ENCODE measurements around the gene EIPR1.
"Not testable (repeated sequence)": the region's sequence is repeated elsewhere in the genome, so short reads cannot be mapped to it uniquely, and the experiment has no call there.

The EIPR1 gene

DNA sequence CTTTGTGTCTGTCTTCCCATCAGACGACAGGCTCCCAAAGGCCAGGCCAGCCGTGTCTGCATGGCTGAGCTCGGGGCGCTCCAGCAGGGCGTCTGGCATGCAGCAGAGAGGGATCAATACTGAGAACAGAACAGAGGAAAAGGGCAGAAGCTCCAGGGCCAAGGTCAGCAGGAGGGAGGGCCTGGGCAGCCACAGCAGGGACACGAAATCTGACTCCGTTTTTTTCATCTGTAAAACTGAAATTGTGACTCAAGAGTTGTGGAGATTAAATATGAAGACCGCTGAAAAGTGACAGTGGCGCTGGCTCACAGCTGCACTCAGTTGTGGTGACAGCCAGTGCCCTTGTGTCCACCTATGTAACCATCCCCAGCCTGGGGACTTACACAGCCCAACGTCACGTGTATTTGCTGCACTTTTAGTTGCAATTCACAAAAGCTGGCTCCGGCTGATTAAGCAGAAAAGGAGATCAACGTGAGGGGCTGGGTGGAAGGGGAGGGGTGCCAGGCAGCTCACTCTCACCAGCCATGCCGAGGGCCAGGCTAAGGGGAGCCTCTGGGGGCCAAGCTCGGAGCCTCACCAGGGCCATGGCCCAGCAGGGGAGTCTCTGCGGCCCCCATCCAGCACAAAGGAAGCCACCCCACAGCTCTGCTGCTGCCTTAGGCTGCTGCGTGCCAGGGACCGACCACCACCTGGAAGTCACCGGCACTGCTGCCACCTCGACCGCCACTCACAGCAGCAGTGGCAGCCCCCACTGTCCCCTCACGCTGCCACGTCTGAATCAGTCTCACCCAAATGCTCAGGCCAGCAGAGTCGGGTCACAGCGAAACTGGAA lies 74.7 kb downstream of the EIPR1 start:
- DNase-seq = no peak

- DNase-seq = no peak
Observed at GRCh38 chr2:3302421-3302750, 75.2 kb downstream of the EIPR1 start.

DNA sequence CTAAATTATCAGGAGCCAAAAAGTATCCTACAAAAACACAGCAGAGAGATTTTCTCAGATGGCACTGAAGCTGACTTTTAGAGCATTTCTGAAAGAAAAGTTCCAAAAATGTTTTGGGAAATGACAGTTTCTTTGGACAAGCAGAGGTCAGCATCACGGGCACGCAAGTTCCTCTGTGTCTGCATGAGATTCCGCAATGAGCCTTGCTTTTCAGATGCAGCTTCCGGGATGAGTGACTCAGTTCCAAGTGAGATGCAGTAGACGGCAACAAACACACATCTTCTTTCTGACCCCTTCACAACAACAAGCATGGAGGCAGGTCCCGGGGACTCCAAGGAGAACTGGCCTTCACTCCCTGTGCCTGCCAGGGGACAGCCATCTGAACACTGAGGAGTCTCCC lies 76.6 kb downstream of the EIPR1 start:
- DNase-seq = no peak

GRCh38 chr2:3300224-3300995 lies 77.2 kb downstream of the EIPR1 start:
- DNase-seq = no peak

DNA sequence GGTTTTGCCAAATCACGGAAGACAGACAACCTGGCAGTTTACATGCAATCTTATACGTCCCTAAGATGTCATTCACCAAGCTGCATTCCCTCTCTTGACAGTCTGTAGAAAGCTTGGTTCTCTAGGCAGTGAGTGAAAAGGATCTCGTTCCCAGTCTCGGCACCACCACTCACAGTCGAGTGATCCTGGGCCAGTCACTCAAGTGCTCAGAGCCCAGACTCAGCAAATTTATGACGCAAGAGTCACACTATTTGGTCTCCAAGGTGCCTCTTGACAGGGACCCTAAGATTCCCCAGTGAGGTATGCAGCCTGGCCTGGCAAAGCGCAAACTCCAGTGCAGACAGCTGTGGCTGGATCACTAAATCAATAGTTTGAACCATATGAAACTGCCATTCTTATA lies 77.9 kb downstream of the EIPR1 start:
- no peak for DNase-seq

DNA sequence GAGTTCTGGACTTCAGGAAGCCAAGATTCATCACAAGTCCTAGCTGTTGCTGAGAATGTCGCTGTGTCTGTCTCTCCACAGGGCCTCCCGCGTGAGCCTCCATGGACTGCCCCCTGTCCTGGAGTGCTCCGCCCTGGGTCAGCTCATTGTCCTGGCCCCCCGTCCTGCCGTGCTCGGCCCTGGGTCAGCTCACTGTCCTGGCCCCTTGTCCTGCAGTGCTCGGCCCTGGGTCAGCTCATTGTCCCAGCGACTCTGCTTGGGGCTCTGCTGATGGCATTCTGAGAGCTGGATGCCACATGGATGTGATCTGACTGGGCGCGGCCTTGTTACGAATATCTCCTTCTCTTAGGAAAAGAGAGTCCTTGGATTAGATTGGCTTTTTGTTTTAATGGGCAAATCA lies 78.5 kb downstream of the EIPR1 start:
- no peak for DNase-seq

DNA sequence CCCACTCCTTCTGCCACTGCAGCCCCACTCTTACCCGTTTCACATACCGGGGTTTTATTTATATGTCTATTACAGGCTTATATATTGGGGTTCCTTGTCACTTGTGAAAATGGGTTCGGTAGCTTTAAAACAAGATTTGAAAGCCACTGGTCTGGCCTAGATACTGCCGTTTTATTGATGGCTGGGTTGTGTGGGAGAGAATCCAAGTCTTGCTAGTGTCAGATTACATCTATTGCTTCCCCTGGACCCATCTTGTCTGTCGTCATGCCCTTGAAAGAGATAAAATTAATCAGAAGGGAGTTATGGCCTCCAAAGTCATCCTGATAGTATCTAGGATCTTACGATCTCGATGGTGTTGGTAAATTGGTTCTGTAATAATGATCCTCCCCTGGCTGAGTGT lies 79.4 kb downstream of the EIPR1 start:
- DNase-seq = no peak

DNA sequence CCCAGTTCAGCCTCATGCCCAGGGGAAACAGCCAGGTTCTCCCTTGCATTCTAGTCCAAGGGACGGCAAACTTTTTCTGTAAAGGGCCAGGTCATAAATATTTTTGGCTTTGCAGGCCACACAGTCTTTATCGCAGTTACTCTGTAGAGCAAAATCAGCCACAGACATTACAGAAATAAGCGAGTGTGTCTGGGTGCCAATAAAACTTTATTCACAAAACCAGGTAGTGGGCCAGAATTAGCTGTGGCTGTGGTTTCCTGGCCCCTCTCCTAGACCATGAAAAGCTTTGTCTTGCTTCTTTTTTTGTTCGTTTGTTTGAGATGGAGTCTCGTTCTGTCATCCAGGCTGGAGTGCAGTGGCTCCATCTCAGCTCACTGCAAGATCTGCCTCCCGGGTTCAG lies 80.1 kb downstream of the EIPR1 start:
- no peak for DNase-seq

DNA sequence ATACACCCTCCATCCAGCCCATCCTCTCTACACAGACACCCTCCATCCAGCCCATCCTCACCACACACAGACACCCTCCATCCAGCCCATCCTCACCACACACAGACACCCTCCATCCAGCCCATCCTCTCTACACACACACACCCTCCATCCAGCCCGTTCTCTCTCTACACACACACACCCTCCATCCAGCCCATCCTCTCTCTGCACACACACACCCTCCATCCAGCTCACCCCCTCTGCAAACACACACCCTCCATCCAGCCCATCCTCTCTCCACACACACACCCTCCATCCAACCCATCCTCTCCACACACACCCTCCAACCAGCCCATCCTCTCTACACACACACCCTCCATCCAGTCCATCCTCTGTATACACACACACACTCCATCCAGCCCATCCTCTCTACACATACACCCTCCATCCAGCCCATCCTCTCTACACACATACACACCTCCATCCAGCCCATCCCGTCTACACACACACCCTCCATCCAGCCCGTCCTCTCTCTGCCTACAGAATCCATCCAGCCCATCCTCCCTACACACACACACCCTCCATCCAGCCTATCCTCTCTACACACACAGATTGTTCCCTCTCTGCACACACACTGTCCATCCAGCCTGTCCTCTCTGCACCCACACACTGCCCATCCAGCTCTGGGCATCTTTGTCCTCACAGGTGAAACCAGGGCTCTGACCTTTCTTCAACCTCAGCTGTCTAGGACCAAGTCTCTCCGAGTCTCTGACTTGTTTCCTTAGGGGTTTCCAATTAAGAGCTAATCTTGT lies 81.2 kb downstream of the EIPR1 start:
- DNase-seq = no peak

DNA sequence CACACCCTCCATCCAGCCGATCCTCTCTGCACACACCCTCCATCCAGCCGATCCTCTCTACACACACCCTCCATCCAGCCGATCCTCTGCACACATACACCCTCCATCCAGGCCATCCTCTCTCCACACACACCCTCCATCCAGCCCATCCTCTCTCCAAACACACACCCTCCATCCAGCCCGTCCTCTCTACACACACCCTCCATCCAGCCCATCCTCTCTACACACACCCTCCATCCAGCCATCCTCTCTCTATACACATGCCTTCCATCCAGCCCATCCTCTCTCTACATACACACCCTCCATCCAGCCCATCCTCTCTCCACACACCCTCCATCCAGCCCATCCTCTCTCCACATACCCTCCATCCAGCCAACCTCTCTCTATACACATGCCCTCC lies 83.1 kb downstream of the EIPR1 start:
- no peak for DNase-seq

DNA sequence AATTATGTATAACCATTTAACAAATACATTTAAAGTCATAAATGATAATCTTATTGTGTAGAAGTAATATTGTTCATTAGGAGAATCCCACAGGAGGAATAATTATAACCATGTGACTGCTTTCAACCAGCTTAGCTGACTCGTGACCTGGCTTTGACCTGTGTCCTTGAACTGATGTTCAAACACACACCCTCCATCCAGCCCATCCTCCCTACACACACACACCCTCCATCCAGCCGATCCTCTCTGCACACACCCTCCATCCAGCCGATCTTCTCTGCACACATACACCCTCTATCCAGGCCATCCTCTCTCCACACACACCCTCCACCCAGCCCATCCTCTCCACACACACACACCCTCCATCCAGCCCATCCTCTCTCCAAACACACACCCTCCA lies 83.5 kb downstream of the EIPR1 start:
- DNase-seq = no peak

GRCh38 chr2:3293221-3293620 lies 84.4 kb downstream of the EIPR1 start:
- no peak for DNase-seq

DNA sequence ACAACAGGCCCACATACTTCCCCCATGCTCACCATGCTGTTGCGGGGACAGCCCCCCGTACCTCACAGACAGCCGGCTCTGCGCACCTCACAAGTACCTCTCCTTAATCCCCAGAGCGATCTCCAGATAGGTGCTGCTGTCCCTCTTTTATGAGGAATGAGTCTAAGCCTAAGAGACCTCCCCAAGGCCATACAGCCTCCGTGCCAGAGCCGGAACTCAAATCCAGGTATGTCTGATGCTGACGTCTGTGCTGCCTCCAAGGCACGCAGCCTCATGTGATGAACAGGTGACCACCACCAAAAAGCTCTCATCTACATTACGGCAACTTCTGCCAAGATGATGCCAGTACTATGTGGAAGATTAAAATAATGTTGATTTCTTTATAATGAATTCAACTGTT lies 85.2 kb downstream of the EIPR1 start:
- DNase-seq = no peak

DNA sequence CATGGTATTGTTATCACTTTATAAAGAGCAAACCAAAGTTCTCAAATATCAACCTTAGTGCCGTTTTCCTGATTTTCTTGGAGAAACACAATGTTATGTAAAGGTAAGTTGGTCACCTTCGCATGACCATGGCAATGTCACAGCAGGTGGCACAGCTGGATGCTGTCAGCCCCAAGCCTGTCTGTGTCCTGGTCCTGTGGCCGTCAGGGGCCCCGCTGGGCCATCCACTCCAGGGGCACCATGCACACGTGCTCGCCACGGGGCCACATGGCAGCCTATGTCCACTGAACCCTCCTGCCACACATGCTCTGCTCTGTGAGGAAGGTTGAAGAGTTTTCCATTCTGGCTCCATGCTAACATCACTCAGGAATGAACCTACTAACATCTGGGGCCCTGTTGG lies 85.9 kb downstream of the EIPR1 start:
- no peak for DNase-seq

DNA sequence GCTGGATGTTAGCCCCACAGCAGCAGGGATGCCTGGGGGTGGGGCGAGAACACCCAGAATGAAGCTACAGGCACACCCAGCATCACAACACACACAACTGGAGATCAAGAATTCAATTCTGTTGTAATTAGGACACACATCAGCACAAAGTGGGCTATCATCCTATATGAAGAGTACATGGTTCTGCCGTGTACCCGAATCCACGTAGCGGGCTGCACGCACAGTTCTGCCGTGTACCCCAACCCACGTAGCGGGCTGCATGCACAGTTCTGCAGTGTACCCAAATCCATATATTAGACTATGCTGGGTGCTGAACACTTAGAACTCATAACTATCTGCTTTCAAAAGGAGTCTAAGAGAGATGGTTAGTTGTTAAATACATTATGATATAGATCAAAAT lies 86.5 kb downstream of the EIPR1 start:
- DNase-seq = no peak

- no peak for DNase-seq
Observed at GRCh38 chr2:3290655-3291054, 87.0 kb downstream of the EIPR1 start.

DNA sequence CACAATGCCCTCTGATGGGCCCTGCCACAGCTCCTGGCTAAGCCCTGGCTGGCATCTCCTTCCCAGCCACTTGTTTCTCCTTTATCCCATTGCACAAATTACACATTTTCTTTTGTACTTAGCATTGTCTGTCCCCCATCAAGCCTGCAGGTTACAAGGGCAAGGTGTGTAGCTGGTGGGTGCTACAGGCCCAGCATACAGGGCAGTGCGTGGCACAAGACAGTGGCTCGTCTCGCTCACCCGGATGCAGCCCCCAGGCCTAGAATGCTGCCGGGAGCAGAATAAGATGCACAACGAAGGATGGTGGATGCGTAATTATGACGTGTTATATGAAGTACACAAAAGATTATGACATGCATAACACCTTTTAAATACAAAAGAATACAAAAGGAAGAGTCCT lies 87.6 kb downstream of the EIPR1 start:
- no peak for DNase-seq

DNA sequence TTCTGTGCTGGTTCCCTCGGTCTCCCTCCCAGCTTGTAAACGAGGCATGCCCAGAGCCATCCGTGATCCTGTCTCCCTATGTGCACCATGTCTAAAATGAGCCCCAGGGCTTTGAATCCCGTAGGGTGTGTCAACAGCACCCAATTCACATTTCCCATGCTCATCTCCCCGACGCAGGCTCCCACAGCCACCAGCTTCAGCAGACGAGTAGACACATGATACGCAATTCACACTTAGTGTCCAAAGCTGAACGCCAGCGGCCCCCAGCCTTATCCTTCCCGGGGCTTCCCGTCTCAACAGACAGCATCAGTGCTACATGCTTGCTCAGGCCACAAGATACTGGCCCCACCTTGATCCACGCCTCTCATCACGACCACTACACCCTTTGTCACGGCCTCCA lies 88.1 kb downstream of the EIPR1 start:
- no peak for DNase-seq

GRCh38 chr2:3289171-3289515 lies 88.5 kb downstream of the EIPR1 start:
- DNase-seq = no peak

DNA sequence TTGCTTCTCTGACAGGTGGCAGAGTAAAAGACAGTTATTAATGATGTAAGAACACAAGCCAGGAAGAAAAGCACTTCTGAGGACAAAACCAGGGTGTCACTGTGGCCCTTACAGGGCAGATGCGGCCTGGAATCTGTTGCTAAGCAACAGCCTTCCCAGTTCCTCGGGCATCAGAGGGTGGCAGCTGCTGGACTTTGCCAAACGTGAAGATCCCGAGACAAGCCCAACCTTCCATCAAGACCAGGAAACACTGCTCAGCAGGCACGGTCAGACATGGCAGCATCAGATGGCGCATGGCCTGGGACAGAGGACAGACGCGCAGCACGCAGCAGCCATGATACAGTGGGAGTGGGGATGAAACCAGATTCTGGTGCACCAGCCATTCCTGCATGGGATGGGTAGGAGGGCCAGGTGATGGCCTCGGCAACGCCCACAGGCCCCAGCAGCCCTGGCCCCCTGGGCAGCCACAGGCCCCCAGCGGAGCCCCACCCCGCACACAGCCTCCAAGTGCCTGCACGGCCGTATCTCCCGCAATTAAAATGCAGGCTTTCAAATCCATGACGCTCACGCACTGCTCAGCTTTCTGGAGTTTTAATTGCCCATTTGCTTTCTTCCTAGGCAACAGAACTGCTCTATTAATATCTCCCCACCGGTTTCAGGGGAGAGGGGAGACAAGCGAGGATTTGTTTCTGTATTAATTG lies 89.0 kb downstream of the EIPR1 start:
- DNase-seq = no peak

GRCh38 chr2:3287896-3288295 lies 89.7 kb downstream of the EIPR1 start:
- no peak for DNase-seq

GRCh38 chr2:3286646-3287036 lies 91.0 kb downstream of the EIPR1 start:
- DNase-seq = not testable (repeated sequence)

DNA sequence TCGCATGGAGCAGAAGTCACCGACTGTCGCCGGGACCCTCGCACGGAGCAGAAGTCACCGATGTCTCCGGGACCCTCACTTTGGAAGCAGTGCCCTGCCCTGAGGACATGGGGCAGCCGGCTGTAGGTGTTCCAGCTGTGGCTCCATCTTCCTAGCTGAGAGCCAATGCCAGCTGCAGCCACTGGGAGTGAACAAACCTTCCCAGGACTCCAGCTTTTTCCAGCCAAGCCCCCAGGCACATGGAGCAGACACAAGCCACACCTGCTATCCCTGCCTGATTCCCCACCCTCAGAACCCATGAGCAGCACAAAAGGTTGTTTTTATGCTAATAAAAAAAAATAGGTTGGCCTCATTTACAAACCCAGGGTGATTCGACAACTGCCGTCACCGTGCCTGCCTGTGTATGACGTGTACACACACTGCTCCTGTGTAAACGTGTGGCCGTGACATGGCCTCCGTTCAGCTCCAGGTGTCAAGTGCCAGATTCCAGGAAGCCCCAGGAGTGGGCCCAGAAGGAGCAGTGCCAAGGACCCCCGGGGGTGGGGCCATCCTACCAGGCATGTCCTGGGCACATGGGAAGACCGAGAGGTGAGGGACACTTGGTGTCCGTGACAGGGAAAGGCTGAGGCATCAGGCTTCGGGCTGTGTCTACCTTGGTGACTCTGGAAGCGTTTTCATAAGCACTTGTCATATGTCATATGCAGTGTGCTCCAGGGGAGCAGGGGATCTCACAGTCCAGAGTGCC lies 91.5 kb downstream of the EIPR1 start:
- no peak for DNase-seq
